ENCODE data around the gene EVL.

Gene EVL

DNA sequence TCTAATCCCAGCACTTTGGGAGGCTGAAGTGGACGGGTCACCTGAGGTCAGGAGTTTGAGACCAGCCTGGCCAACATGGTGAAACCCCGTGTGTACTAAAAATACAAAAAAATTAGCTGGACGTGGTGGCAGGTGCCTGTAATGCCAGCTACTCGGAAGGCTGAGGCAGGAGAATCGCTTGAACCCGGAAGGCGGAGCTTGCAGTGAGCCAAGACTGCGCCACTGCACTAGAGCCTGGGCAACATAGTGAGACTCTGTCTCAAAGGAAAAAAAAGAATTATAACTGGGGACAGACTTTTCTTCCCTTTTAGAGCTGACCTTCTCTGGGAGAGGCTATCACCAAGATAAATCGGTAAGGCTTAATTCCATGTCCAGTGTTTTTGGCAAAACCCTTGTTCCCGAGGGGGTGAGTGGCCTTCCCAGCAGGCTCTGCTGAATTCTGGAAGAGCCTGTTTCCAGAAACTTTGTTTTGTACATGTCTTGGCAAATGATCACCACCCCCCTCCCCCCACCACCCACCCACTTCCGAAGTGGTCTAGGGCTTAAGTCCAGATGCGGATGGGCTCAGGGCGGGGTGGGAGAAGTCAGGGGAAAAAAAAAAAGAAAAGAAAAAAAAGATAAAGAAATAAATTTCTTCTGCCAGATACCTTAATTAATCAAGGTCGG lies 126.5 kb downstream of the EVL start:
- DNase-seq (ENCODE audit: insufficient read length, low spot score) (no peak), FAIRE-seq (no peak)
- TF ChIP-seq, protein P1, sequence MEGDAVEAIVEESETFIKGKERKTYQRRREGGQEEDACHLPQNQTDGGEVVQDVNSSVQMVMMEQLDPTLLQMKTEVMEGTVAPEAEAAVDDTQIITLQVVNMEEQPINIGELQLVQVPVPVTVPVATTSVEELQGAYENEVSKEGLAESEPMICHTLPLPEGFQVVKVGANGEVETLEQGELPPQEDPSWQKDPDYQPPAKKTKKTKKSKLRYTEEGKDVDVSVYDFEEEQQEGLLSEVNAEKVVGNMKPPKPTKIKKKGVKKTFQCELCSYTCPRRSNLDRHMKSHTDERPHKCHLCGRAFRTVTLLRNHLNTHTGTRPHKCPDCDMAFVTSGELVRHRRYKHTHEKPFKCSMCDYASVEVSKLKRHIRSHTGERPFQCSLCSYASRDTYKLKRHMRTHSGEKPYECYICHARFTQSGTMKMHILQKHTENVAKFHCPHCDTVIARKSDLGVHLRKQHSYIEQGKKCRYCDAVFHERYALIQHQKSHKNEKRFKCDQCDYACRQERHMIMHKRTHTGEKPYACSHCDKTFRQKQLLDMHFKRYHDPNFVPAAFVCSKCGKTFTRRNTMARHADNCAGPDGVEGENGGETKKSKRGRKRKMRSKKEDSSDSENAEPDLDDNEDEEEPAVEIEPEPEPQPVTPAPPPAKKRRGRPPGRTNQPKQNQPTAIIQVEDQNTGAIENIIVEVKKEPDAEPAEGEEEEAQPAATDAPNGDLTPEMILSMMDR (IDR thresholded peaks at IDR 0.05; ENCODE audit: insufficient read depth, missing control alignments): no peak

- TF ChIP-seq, protein P1 (IDR thresholded peaks at IDR 0.05; ENCODE audit: insufficient read depth, missing control alignments): no peak
- no peak for FAIRE-seq
- DNase-seq (ENCODE audit: insufficient read length, low spot score): no peak
Measured at GRCh38 chr14:100192250-100192671, 127.0 kb downstream of the EVL start.

- TF ChIP-seq, protein P1 (IDR thresholded peaks at IDR 0.05; ENCODE audit: insufficient read depth, missing control alignments): peak; percentile 76
- DNase-seq (ENCODE audit: insufficient read length, low spot score): peak; percentile 99
- FAIRE-seq: no peak
Measured at GRCh38 chr14:100192672-100193416, 127.6 kb downstream of the EVL start.

Data from D721Med (cell line).